Kasumi-1 (cell line): ENCODE results near the gene FRMD4A.

Source experiments
- DNase-seq, 2 experiments: peaks; one replicate each; lab custom pipeline; 2025; lab: John Stamatoyannopoulos, UW

The FRMD4A gene

DNA sequence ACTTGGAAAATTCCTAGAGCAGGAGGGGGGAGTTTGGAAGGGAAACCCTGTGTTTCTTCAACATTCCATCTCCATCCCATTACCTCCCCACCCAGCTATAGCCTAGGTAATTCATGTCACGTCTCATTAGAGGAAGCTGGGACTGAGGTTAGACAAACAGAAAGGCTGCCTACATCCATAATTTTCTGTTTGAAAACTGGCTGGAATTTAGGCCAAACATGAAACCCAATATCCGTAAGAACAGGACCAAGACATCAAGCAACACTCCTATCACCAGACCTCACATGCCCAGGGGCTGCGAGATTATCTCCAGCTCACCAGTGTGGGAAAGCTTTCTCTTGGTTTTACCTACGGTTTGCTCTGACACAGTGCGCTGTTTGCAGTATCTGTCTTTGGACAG lies 316.3 kb downstream of the FRMD4A start:
- DNase-seq: no peak

DNA sequence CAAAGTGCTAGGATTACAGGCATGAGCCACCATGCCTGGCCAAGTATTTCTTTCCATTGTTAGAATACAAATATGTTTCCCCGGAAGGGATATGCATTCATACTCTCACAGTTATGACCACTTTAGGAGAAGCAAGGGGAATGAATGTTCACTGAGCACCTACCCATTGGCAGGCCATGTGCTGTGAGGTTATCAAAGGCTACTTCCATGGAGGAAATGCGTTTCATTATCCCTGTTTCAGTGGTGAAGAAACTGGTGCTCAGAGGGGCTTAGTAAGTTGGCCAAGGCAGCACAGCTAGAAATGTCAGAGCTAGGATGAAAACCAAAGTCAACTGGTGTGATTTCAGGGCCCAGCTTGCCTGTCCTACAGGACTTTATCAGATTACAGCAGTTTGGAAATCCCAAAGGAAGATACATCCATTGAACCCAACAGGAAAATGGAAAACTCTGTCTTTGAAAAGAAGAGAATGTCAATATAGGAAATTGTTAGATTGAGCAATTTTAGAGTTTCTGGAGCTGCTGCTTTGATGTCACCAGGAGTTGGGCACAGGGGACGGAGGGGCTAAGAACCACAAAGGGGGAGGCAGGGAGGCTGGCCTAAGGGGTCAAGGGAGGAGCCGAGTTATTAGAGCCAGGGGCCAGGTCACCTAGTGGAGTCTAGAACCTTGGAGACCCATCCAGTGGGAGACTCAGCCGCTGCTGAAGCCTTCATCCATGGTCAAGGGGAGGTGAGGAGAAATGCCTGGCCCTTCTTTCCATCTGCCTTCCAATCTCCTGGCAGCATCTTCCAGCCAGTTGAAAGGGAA lies 319.8 kb downstream of the FRMD4A start:
- no peak for DNase-seq

DNA sequence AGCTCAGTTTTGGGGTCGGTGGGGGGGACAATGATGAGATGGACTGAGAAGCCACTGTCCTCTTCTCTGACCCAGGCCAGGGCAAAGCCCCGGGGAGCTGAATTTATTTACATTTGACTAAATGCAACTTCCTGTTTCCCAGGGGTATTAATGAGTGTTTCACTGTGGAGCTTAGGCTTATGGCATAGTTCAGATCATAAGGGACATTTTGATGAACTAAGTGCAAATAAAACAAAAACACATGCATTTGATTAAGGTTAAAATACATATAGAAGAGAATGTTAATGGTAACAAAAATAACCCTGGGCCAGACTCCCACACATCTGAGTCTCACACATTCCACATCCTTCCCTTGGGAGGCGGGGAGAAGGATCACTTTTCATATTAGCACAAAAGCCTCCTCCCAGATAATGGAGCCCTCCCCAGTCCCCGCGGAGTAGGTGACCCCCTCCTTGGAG lies 320.6 kb downstream of the FRMD4A start:
- DNase-seq: no peak

DNA sequence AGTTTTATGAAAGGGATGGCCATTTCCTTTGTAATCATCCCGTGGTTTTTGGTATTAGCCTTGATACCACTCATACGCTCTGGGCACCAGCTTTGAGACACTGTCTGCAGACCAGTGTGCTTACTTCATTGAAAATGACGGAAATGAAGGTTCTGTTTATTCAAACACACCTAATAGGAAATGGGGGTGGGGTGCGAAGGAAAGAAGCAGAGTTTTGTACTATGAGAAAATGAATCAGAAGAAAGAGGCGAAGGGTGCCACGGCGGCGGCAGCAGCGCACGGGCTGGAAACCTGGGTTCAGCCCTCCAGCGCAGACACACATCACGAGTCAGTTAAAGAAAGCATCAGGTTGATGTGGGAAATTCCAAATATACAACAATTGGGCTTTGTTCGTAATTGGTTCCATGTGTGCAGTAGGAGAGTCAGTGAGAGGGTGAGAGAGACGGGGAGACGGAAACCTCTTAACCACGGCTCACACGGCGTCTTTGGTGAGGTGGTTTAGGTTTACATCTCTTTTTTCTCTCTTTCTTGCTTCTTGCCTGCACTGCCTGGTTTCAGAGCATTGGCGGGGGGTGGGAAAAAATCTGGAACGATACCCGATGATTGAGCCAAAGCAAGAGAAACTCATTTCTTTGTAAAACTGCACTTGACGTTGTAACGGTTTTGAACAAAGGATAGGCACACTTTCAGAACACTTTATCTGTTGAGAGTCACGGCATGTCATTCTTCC lies 321.2 kb downstream of the FRMD4A start:
- no peak for DNase-seq

DNA sequence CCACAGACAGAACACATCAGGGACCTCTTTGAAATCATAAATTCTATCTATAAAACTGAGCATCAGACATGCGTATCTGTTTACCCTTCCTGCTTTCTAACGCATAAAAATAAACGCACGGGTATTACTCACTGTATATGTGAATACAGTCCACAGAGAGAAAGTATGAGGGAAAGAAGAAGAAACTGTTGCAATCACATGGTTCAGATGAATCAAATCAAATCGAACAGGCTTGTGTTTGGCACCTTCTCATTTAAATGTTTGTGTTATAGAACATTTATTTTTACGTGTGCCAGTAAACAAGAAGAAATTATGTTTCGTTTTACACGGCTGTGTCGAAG lies 322.0 kb downstream of the FRMD4A start:
- DNase-seq: no peak

DNA sequence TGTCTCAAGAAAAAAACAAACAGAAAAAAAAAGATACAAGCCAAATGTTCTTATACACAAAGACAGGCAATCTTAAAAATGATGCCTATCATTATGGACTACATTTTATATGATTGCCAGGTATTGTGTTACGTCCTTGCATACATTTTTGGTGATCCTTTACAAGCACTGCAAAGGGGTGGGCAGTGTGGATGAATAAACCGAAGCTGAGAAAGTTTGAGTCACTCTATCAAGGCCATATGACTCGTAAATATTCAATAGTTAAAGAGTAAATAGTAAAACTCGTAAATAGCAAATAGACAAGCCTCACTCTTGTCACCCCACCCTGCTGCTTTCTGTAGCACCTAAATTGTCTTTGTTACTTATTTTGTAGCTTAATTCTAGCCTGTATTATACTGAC lies 326.2 kb downstream of the FRMD4A start:
- DNase-seq: no peak

DNA sequence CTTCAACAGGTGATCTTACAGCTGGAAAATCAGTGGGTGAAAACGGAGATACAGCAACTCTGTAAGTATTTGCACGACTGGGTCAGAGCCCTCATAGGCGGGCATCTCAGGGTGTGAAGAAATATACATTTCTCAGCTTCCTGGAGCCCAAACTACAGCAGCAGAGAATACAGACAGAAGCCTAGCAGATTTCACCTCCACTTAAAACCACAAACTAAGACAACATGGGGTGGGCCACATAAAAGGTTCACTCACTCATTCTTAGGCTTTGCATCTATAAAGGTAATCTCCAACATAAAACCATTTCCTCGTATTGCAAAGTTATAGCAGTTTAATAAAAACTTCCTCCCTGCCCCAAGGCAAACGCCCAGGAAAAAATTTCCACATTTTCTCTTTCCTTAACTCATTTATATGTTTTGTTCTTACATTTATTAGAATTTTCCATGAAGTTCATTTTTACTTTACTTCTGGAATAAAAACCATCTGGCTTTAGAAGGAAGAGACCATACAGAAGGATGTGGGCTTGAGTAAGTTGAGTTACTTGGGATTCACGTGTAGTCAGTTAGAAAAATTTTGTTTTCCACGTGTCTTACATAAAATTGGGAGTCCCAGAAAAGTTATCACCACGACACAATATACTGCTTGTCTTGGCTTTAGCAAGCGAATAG lies 327.1 kb downstream of the FRMD4A start:
- no peak for DNase-seq

DNA sequence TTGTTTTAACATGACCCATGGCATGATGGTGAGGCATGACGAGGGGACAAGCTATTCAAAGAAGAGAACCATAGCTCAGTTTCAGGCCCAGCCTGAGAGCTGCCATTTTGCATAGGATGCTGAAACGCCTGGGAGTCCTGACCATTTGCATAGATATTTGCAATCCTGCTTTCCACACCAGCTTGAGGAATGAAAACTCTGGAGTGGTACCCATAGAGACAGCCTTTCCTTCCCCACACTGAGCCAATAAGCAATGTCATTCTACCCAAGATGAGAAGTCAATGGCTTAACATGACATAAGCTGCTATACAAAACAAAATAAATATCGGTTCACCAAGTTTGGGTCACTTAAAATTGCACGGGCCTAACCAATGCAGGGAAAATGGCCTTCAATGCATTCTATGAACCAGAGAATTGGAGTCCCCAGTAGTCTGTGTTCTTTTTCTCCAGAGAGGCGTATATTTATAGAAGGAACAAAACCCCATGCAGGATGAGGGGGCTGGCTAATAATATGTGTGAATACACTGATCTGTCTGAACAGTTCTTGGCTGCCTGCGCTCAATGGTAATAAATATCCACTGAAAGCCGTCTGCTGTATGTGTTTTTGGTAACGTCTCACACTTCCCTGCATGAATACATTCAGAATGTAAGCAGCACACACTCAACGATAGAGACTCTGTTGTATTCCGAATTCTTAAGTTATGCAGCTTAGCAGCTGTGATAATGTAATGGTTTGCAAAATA lies 329.3 kb downstream of the FRMD4A start:
- no peak for DNase-seq

DNA sequence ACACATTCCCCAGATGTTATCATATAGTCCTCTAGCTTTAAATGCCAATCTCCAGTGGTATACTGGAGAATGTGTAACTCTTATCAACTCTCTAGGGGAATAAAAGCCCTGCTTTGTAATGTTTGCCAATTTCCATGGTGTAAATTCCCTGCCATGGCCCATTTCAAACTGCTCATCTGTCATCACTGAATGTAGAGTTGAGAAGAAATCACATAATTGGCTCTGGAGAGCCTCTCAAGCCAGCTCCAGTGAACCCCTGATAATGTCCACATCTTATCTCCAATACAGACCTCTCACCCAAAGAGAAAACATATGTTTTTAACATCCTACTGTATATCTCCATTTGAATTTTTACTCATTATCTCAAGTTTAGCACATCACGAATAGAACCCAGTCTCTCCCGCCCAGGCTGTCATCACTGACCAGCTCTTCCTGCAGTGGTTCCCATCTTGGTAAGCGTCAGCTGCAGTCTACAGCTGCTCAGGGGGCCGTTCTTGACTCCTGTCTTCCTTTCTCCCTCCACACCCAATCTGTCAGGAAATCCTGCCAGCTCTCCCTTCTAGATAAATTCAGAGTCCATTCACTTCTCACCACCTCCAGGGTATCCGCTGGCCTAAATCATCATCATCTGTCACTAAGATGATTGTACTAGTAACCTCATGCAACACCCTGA lies 332.4 kb downstream of the FRMD4A start:
- no peak for DNase-seq

DNA sequence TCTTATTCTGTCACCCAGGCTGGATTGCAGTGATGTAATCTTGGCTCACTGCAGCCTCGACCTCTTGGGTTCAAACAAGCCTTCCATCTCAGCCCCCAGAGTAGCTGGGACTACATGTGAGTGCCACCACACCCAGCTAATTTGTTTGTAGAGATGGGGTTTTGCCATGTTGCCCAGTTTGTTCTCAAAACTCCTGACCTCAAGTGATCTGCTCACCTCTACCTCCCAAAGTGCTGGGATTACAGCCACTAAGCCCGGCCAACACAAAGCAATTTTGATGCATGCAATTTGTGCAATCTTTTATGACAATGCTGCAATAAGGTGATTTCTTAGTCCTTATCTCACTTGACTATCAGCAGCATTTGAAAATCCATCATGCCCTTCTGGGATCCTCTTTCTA lies 333.1 kb downstream of the FRMD4A start:
- no peak for DNase-seq

DNA sequence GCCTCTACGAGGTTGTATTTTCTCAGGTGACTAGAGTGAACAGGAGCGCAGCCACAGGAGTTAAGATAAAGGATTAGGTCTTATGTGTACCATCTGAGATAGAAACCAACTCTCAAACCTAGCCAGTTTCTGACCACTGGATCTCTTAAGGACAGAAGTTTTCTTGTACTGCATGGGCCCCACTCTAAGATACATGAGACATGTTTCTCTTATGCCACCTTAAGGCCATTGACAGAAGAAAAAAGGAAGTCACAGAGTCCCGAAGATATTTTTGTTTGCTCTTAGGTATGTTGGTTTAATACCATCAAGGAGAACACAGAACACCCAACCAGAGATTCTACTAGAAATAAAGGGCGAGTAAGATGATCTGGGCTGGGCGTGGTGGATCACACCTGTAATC lies 335.8 kb downstream of the FRMD4A start:
- no peak for DNase-seq

DNA sequence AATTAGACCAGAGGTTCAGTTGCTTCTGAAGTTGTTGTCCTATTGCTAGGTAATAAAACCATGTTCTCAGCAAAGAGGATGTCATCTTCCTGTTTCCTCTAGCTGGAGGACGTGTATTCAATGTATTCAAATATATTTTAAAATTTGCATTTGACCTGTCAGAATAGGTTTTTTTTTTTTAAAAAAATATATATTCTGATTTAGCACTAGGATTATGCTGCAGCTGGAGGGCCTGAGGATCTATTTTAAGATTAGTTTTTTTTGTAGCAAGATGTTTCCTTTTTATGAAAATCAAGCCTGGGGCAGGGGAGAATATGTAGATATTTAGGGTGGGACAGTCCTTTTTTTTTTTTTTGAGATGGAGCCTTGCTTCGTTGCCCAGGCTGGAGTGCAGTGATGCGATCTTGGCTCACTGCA lies 337.0 kb downstream of the FRMD4A start:
- DNase-seq: no peak

DNA sequence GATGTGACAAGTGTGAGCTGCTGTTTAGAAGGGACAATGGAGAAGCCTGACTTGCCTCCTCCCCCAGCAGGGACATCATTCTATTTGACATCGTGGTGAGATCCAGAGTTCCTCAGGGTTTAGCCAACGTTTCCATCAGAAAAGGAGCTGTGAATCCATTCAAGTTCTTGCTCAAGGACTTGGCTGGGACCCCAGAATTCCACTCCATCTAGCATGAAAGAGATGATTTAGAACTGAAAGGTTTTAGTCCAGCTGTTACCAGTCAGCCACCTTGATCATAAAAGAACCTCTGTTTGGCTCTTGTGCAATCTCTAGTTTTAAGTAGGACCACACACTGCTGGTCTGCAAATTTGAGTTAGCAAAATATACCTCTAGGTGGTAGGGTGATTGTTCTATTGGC lies 337.6 kb downstream of the FRMD4A start:
- no peak for DNase-seq

DNA sequence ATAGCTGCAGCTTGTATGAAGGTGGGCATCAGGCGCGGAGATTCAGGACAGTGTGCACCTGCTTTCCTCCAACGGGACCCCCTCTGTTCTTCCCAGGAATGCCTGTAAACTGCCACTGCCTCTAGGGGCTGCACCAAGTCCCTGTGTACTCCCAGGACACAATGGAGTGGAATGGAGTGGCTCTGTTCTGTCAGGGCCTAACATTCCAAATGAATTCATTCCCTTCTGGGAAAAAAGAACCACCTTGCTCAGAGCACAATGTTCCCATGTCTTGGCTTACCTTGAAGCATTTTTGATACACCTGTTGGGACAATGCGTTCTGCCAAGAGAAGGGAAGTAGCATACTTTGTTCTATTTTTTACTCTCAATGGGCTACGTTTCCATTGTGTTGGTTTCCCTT lies 339.4 kb downstream of the FRMD4A start:
- no peak for DNase-seq

DNA sequence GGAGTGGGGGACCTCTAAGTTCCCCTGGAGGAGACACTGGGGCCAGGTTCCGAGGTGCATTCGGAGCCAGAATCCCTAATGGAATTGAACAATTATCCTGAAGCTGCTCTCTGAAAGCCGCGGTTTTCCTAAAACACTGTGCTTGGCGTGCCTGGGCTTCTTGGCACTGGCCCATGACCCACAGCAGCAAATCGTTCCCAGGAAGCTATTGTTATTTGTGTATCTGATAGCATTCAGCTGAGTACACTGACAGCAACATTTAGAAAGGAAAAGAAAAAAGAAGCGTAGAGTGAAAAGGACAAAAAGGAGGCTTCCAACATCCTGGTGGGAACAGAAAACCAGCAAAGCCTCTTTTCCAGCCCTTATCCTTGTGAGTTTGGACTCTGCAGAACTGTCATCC lies 339.8 kb downstream of the FRMD4A start:
- DNase-seq: no peak

DNA sequence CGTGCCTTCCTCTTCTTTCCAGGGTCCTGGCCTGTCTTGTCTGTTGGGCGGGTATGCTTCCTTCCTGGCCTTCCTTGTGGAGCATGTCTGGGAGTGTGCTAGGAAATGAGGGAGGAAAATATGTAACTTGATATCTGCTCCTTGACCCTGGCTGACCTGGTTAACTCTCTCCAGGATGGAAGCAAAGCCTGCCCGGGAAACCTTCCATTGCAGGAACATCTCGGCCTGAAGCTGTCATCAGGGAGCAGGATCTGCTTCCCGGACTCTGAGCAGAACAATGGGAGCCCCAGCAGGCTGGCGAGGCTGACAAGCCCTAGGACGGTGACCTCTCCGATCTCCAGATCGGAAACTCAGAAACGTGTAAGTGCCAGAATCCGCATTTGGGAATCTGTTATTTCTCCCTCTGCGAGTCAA lies 340.3 kb downstream of the FRMD4A start:
- DNase-seq: no peak

DNA sequence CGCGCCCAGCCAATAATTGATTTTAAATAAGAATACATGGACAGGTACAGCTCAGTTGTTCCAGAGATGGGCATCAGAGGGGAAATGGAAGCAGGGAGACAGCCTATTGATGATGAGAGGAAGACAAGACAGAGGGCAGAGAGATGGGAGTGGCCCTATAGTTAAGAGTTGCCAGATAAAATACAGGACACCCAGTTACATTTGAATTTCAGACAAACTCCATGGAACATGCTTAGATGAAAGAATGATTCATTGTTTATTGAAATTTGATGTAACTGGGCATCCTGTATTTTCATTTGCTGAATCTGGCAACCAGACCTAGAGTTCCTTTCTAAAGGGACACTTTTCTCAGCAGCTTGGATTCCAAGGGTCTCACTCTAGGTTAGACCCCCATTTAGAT lies 341.1 kb downstream of the FRMD4A start:
- no peak for DNase-seq

DNA sequence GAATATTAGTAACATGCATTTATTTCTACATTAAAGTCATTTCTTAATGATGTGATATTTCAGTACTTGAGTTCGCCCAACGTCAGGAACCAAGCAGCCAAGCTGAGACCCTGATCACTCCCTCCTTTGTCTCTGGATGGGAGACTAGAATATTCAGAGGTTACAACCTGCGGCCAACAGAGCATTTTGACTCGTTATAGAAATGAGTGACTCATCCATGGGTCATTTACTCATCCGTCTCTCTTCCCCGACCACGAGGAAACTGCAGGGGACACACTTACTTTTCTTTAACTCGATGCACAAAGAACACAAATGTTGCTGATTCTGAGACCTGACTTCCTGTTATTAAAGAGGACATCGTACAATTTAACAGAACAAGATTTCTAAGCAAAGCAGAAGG lies 343.3 kb downstream of the FRMD4A start:
- no peak for DNase-seq

DNA sequence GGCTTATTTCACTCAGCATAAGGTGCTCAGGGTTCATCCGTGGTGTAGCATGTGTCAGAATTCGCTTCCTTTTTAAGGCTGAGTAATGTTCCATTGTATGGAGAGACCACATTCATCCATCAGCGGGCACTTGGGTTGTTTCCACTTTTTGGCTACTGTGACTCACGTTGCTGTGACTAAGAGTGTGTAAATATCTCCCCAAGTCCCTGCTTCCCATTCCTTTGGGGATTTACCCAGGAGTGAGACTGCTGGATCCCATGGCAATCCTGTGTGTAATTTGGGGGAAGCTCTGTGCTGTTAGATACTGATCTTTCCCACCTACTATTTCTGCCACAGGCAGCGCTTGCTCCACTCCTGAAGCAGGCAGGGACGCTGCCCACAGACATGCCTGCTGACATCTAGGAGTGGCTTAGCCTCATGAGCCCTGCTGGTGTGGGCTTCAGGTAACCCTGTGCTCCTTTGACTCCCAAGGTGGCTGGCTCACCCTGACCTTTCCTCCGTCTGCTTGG lies 346.0 kb downstream of the FRMD4A start:
- no peak for DNase-seq

DNA sequence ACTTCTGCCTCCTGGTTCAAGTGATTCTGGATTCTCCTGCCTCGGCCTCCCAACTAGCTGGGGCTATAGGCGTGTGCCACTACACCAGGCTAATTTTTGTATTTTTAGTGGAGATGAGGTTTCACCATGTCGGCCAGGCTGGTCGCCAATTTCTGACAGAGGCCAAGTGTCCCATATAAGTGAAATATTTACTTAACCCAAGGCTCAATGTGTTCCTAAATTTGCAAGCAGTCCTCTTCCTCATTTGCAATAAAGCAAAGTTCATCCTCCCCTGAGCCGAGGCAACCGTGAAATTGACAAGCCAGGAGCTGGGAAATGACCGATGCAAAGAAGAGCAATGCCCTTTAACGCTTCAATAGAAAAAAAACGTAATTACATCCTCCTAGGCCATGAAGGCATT lies 347.7 kb downstream of the FRMD4A start:
- no peak for DNase-seq

DNA sequence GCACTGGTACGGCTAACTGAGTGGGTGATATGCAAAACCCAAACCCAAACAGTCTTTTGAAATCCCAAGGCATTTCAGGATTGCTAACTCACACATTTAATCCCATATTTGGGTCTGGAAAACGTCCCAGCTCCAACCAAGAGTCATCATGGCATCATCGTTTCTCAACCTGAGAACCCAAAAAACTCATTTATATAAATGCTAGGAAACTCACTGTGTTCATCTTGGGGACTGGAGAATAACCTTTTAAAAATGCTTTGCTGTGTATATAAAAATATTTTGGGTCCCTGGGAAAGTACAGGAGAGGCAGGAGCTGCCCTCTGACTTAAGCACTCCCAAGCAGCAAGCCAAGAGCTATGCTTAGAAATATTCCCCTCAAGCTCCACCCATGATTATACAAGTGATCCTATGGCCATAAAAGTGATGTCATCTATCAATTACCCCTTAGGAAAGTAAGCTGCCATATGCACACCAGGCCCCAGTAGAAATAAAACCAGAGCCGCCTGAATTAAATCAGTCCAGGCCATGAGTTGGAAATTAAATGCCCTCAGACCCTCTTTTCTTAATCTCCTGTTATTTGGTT lies 352.1 kb downstream of the FRMD4A start:
- DNase-seq: no peak
